ENCODE data around the gene MBOAT2. TPM values are rescaled to one million over a fixed set of nuclear protein-coding genes. Genes with fewer than 3 reads are reported as not detected.
"Not testable (repeated sequence)": the region's sequence is repeated elsewhere in the genome, so short reads cannot be mapped to it uniquely, and the experiment has no call there.

The MBOAT2 gene
- polyA plus RNA-seq, 1 donor, result 71.3 TPM

DNA sequence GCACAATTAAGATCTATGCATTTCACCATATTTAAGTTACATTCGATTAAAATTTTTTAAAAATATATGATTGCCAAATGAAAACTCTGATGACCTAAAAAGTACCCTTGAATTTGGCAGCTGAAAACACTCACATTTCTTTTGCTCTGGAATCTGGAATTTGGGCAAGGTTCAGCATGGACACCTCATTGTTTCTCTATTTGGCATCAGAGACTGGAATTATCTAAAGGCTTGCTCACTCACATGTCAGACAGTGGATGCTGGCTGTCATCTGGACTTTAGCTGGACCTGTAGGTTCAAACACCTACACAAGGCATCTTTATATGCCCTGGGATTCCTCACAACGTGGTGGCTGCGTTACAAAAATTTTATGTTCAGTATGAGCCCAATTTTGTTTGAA, 16.1 kb downstream of the MBOAT2 start:
- no peak for DNase-seq

DNA sequence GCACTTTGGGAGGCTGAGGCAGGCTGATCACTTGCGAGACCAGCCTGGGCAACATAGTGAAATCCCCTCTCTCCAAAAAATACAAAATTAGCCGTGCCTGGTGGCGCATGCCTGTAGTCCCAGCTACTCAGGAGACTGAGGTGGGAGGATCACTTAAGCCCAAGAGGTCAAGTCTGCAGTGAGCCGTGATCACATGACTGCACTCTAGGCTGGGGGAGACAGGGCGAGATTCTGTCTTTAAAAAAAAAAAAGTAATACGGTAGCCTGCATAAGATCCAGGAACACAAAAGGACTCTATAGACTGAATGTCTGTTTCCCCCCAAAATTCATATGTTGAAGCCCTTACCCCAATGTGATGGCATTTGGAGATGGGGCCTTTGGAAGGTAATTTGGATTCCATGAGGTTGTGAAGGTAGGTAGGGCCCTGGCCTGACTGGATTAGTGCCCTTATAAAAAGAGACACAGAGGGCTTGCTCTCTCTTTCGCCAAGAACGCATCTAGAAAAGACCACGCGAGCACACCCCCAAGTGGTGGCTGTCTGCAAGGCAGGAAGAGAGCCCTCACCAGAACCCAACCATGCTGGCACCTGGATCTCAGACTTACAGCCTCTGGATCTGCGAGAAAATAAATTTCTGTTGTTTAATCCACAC, 17.0 kb downstream of the MBOAT2 start:
- no peak for DNase-seq

- DNase-seq, result no peak
Measured at GRCh38 chr2:8985561-8986326, 17.7 kb downstream of the MBOAT2 start.

DNA sequence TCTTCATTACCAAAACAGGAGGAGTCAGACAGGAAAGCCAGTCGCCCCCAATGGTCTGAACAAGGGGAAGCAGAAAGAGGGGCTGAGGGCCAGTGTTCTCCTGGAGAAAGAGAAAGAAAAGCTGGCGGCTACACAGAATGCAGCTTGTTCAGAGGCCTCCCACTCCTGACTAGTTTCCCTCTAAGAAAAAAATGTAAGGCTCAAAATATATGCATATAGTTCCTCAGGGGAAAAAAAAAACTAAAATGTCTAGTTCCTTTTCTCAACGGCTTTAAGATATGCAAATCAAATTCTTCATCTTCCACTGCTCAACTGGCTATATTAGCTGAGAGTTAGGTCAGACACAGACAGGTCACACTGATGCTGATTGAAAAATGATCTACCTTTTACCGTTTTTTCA, 18.6 kb downstream of the MBOAT2 start:
- no peak for DNase-seq

- DNase-seq, result no peak
Measured at GRCh38 chr2:8984157-8984556, 19.3 kb downstream of the MBOAT2 start.

DNA sequence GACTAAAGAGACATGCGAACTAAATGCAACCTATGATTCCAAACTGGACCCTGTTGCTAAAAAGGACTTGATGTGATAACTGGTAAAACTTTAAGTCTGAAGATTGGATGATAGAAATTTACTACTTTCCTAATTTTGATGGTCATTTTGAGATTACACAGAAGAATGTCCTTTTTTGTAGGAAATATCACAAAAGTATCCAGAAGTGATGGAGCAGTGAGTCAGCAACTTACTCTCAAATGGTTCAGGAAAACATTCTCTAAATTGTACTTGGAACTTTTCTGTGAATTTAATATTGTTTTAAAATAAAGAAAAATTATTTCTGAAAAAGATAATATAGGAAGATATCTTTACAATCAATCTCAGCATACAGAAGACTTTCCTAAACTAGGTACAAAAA, 19.9 kb downstream of the MBOAT2 start:
- DNase-seq, result no peak

DNA sequence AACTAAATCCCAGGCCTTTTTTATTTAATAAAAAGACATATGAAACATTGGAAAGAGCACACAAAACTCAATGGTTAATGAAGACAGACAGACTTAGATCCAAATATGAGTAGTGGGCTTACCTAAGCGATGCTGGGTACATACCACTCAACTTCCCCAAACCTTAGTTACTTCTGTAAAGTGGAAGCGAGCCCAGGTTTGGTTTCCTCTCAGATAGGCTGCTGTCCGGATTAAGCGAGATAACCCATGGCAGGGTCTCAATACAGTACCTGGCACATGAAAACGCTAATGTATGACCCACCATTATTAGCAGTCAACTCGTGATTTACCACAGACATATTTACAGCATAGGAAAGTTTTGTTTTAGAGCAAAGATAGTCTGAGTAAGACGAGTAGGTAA, 21.6 kb downstream of the MBOAT2 start:
- DNase-seq, result no peak

DNA sequence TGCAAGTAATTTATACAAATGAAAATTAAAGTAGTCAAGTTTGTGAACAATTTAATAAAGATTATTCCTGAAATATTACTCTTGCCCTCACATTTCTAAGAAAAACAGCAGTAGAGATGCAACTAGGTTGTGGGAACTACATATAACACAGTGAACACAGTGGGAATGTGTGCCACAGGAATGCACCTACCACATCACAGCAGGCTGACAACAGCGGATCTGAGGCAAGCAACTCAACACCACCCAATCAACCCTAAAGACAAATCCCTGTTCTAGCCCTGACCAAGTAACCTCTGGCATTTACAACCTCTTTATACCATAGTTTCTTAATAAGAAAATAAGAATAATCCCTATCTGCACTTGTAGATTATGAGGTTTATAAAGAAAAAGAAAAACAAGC, 23.4 kb downstream of the MBOAT2 start:
- no peak for DNase-seq

DNA sequence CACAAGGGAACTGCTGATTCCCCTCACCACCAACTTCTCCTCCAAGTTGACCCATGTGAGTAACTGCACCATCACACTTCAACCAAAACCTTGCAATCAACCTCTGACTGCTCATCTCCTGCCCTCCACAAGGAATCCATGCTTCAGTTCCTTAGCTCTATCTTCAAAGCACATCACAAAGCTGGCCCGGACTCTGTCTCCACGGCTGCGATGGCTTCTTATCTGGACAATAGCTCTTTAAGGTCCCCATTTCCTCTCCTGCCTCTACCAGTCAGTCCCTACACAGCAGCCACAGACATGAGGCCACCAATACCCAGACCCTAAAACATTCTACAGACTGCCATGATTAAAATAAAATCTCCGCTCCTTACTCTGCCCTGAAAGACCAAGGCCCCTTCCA, 25.7 kb downstream of the MBOAT2 start:
- no peak for DNase-seq

DNA sequence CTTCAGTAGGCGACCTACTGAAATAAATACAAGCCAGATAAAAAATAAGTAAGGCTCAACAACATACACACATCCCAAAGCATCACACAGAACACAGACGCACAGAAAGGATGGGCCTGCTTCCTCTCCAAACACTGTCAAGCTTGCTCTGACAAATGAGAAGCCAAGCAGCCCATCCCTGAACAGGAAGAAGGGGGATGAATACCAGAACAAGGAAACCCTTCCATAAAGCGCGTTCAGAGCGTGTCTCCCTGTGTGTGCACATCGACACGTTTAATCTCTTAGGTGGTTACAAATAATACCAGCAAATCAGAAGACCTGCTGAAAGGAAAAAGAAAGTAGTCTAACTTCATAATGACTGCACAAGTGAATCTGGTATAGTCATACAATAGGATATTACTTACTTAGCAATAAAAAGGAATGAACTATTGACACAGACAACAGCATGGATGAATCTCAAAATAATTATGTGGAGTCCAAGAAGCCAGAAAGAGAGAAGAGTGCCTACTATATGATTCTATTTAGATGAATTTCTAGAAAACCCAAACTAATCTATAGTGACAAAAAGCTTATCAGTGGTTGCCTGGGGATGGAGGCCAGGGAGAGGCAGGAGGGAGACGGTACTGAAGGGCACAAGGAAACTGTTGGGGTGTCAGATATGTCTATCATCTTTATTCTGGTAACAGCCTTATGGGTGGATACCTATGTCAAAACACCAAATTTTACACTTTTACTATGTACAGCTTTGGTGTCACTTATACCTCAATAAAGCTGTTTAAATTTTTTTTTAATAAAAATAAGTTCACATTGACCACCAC, 26.8 kb downstream of the MBOAT2 start:
- DNase-seq, result no peak

DNA sequence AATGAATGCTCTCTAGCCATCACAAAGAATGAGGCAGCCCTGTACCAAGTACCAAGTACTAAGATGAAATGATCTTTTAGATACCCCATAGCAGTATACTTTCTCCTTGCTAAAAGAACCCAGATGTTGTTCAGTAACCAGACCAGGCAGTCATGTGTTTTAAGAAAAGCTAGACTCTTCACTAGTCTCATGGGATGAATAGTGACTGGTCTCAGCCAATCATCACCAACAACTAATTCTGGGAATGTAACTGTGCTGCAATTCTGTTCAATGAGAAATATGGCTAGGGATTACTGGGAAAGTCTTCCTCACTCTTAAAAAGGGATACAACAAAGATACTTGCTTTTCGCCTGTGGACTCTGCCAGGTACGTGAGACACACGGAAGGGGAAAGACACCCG, 29.5 kb downstream of the MBOAT2 start:
- DNase-seq, result no peak

GRCh38 chr2:8973017-8973416, 30.5 kb downstream of the MBOAT2 start:
- not testable (repeated sequence) for DNase-seq

- DNase-seq, result not testable (repeated sequence)
Measured at GRCh38 chr2:8972535-8972934, 30.9 kb downstream of the MBOAT2 start.

- not testable (repeated sequence) for DNase-seq
Measured at GRCh38 chr2:8969348-8969747, 34.1 kb downstream of the MBOAT2 start.

DNA sequence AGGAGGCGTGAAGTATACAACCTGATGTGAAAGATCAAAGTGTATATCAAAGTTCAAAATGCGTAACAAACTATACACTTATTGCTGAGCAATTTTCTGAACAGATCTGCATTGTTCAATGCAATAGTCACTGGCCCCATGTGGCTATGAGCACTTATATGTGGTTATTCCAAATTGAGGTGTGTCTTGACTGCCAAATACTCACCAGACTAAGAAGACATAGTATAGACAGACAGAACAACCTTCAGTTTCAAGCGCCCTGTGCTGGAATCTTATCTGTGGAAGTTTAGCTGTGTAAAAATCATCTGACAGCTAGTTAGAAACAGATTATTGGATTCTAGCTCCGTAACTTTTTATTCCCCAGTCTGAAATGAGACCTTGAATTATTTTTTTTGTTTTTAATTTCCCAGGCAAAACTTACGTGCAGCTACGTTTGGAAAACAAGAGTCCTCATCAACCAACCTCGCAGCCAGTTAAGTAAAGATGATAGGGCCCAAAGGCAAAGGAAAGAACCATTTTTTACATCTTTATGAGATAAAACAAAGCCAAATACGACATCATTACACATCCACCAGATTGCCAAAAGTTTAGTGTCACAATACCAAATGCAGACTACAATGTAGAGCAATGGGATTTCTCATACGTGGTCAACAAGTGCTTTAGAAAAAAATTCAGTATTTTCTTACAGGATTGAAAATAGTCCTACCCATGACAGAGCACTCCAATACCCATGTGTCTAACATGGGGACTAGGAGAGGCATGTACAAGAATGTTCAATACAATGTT, 37.2 kb downstream of the MBOAT2 start:
- no peak for DNase-seq

DNA sequence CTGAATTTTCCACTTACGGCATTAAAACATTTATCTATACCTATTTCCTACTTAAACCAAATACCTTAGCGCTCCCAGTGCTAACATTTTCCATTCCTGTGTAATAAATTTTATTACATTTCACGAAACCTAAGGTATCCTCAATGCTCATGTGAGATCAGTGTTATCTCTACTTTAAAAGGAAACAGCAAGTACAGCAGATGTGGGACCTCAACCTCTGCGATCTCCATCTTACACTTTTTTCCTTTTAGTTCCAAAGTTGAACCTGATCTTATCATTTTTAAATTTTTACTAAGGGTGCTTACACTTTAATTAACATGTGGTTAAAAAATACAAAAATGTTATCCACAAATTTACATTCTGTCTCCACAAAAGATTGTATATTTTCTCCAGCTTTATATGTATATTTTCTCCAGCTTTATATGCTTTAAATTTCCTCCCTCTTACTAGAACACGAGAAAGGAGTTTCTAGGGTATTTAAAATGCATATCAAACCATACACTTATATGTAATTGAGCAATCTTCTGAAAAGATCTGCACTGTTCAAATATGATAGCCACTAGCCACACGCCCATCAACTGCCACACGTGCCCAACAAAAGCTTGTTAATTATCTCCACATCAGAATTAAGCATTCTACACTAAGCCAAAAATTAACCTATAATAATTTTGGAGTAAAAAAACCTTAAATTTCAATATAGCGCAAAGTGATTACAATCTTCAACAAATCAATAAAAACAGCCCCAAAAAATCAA, 38.1 kb downstream of the MBOAT2 start:
- no peak for DNase-seq

DNA sequence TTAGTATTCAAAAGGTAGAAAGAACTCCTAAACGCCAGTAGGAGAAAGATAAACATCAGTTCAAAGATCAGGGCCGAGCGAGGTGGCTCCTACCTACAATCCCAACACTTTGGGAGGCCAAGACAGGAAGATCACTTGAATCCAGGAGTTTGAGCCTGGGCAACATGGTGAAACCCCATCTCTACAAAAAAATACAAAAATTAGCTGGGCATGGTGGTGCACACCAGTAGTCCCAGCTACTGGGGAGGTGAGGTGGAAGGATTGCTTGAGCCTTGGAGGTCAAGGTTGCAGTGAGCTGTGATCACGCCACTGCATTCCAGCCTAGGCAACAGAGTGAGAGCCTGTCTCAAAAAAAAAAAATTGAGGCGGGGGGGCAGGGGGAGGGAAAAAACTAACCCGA, 40.6 kb downstream of the MBOAT2 start:
- no peak for DNase-seq

DNA sequence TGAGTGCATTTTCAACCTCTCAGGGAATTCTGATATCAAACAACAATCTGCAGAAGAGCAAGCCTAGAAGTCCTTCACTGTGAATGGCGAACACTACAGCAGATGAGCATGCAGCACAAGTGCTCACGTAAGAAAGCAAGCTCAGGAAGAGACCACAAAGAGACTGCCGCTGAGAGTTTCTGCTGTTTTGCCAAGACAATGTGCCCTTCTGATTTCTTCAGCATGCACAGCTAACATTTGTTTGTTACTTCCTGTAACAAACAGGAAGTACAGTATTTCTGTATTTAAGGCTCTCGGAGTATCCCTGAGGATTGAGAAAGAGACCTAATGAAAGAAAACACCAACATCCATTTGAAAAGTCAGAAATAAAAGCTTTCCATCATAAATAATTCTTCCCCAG, 45.9 kb downstream of the MBOAT2 start:
- DNase-seq, result no peak

- no peak for DNase-seq
Measured at GRCh38 chr2:8956774-8957173, 46.7 kb downstream of the MBOAT2 start.

DNA sequence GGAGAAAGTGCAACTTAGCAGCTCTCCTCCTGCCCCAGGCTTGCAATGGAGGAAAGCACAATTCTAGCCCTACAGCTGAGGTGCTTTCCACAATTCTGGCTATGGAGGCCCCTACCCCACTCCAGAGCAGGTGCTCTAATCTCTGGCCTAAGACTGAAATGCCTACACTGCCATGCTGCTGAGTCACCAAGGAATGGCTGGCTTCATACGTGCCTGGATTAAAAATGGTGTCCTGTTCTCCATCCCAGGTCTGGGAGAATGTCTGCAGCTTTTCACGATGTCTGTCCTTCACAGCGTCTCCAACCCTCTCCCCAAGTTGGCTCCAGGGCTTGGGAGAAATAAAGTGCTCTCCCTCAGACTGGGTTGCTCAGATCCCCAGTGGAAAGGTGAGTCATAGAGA, 48.5 kb downstream of the MBOAT2 start:
- DNase-seq, result no peak

DNA sequence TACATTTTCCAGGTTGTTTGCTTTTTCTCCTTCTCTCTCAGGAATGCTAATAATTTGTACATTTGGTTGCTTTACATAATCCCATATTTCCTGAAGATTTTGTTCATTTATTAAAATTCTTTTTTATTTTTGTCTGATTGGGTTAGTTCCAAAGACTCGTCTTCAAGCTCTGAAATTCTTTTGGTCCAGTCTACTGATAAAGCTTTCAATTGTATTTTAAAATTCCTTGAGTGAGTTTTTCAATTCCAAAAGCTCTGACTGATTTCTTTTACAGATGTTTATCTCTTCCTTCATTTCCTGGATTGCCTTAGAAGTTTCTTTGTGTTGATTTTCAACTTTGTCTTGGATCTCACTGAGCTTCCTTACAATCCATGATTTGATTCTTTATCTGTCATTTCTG, 50.0 kb downstream of the MBOAT2 start:
- DNase-seq, result no peak

Data from hindlimb muscle (tissue), 1 donor.